ENCODE measurements around the gene GSK3B. TPM values are rescaled to one million over a fixed set of nuclear protein-coding genes. Genes with fewer than 3 reads are reported as not detected.

Gene GSK3B
- total RNA-seq, 1 experiment from 2014 or later: 56.5 TPM

DNA sequence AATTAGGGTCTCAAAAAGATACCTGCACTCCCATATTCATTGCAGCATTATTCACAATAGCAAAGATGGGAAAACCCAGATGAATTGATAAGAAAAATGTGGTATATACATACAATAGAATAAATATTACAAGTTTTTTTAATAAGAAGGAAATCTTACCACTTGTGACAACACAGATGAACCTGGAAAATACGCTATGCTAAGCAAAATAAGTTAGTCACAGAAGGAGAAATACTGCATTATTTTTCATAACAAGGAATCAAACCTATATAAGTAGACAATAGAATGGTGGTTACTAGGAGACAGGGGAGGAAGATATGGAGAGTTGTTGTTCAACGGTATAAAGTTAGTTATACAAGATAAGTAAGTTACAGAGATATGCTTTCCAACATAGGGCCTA, 130.0 kb downstream of the GSK3B start:
- Mint-ChIP-seq H3K4me1 (no peaks in the 10 kb centered on the region), H3K4me3 (no peak overlapping the region), H3K9me3 (peaks cover 0 to 3% of the 10 kb centered on the region in 2 experiments; a peak in 2 of 5 replicates), H3K27ac (no peak overlapping the region), H3K27me3 (ENCODE audit: low read depth) (no peaks in the 10 kb centered on the region; the same call in 1 of the 2 replicates), H3K36me3 (ENCODE audit: insufficient read depth in 1 of 3, low read depth in 3 of 3) (peaks cover 4 to 5% (median 4%) of the 10 kb centered on the region in 3 experiments; a peak in 6 of 7 replicates)
- Histone ChIP-seq H3K18ac (ENCODE audit: insufficient read length, low read depth, low read length) (no peak overlapping the region), H3K4me2 (ENCODE audit: insufficient read depth, insufficient read length, low read length) (no peak overlapping the region), H2AK5ac (ENCODE audit: insufficient read length, low read length) (no peak overlapping the region), H3K9me3 (ENCODE audit: control insufficient read depth, low read depth, low read length) (no peaks in the 10 kb centered on the region), H2BK5ac (ENCODE audit: insufficient read length, low read length) (no peak overlapping the region), H3K23me2 (ENCODE audit: insufficient read length, low read depth, low read length, poor library complexity, severe bottlenecking) (no peaks in the 10 kb centered on the region), H4K91ac (ENCODE audit: insufficient read length, low read depth, low read length) (no peak overlapping the region), H3K56ac (ENCODE audit: insufficient read length, low read depth, low read length) (no peak overlapping the region), H3K14ac (ENCODE audit: insufficient read depth, low read length) (no peak overlapping the region), H3K4ac (ENCODE audit: low read depth, low read length) (no peak overlapping the region), H4K5ac (ENCODE audit: insufficient read length, low read depth, low read length) (no peak overlapping the region), H4K8ac (replicated peaks; ENCODE audit: insufficient read length, low read depth, low read length) (no peak overlapping the region), H3T11ph (ENCODE audit: low read length) (no peak overlapping the region), H2BK120ac (ENCODE audit: low read depth, low read length, poor library complexity, severe bottlenecking) (no peak overlapping the region), H3K79me1 (ENCODE audit: insufficient read depth, low read depth, low read length, poor library complexity, severe bottlenecking) (peaks cover 4% of the 10 kb centered on the region), H2BK15ac (ENCODE audit: low read depth, low read length) (no peak overlapping the region), H3K27ac (ENCODE audit: insufficient read length, low read depth, low read length) (no peak overlapping the region), H2AFZ (ENCODE audit: low read length) (no peak overlapping the region), H4K20me1 (ENCODE audit: control insufficient read depth, insufficient read depth, insufficient read length) (no peaks in the 10 kb centered on the region), H2BK12ac (ENCODE audit: insufficient read length, low read depth, low read length) (no peak overlapping the region), H3K9ac (ENCODE audit: extremely low read depth, insufficient read length, low read length) (no peak overlapping the region), H3K4me1 (ENCODE audit: insufficient read depth, low read length) (no peaks in the 10 kb centered on the region), H2BK20ac (ENCODE audit: low read depth, low read length, poor library complexity, severe bottlenecking) (no peak overlapping the region), H3K23ac (ENCODE audit: insufficient read length, low read depth, low read length) (no peak overlapping the region), H3K79me2 (ENCODE audit: insufficient read depth, low read length) (peaks cover 4% of the 10 kb centered on the region; the same call in 1 of the 2 replicates), H3K27me3 (ENCODE audit: insufficient read depth, low read length) (no peaks in the 10 kb centered on the region)
- TF ChIP-seq, protein P1, sequence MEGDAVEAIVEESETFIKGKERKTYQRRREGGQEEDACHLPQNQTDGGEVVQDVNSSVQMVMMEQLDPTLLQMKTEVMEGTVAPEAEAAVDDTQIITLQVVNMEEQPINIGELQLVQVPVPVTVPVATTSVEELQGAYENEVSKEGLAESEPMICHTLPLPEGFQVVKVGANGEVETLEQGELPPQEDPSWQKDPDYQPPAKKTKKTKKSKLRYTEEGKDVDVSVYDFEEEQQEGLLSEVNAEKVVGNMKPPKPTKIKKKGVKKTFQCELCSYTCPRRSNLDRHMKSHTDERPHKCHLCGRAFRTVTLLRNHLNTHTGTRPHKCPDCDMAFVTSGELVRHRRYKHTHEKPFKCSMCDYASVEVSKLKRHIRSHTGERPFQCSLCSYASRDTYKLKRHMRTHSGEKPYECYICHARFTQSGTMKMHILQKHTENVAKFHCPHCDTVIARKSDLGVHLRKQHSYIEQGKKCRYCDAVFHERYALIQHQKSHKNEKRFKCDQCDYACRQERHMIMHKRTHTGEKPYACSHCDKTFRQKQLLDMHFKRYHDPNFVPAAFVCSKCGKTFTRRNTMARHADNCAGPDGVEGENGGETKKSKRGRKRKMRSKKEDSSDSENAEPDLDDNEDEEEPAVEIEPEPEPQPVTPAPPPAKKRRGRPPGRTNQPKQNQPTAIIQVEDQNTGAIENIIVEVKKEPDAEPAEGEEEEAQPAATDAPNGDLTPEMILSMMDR (conservative IDR thresholded peaks at IDR 0.05): no peak
- no CpG with 5 or more reads among the region's 2 CpGs for WGBS (ENCODE audit: extremely low coverage, insufficient read length, low lambda C conversion rate)
- no peak for DNase-seq
